ENCODE data around the gene PKIG.

PKIG gene

GRCh38 chr20:44624743-44625271 lies 42.4 kb downstream of the PKIG start:
- TF ChIP-seq REST (IDR thresholded peaks at IDR 0.05; ENCODE audit: insufficient read depth in 1 of 2, low read depth in 2 of 2, low read length in 2 of 2) (no peak), FOXP2 (optimal IDR thresholded peaks at IDR 0.05; ENCODE audit: borderline replicate concordance, extremely low read depth, extremely low read length, insufficient read depth) (no peak), POLR2AphosphoS5 (IDR thresholded peaks at IDR 0.05; ENCODE audit: low read depth, low read length) (no peak), SIN3A (IDR thresholded peaks at IDR 0.05; ENCODE audit: borderline replicate concordance, insufficient read depth, low read length) (no peak), TAF1 (IDR thresholded peaks at IDR 0.05; ENCODE audit: borderline replicate concordance, insufficient read depth, low read length) (no peak)

GRCh38 chr20:44625361-44625760 lies 43.0 kb downstream of the PKIG start:
- TF ChIP-seq REST (IDR thresholded peaks at IDR 0.05; ENCODE audit: insufficient read depth in 1 of 2, low read depth in 2 of 2, low read length in 2 of 2) (no peak), SIN3A (IDR thresholded peaks at IDR 0.05; ENCODE audit: borderline replicate concordance, insufficient read depth, low read length) (no peak), POLR2AphosphoS5 (IDR thresholded peaks at IDR 0.05; ENCODE audit: low read depth, low read length) (no peak), FOXP2 (optimal IDR thresholded peaks at IDR 0.05; ENCODE audit: borderline replicate concordance, extremely low read depth, extremely low read length, insufficient read depth) (no peak), TAF1 (IDR thresholded peaks at IDR 0.05; ENCODE audit: borderline replicate concordance, insufficient read depth, low read length) (no peak)

GRCh38 chr20:44626278-44626677 lies 43.9 kb downstream of the PKIG start:
- TF ChIP-seq REST (IDR thresholded peaks at IDR 0.05; ENCODE audit: insufficient read depth in 1 of 2, low read depth in 2 of 2, low read length in 2 of 2) (no peak), SIN3A (IDR thresholded peaks at IDR 0.05; ENCODE audit: borderline replicate concordance, insufficient read depth, low read length) (no peak)

- TF ChIP-seq FOXP2 (optimal IDR thresholded peaks at IDR 0.05; ENCODE audit: borderline replicate concordance, extremely low read depth, extremely low read length, insufficient read depth) (no peak), SIN3A (IDR thresholded peaks at IDR 0.05; ENCODE audit: borderline replicate concordance, insufficient read depth, low read length) (no peak), POLR2AphosphoS5 (IDR thresholded peaks at IDR 0.05; ENCODE audit: low read depth, low read length) (no peak), REST (IDR thresholded peaks at IDR 0.05; ENCODE audit: insufficient read depth in 1 of 2, low read depth in 2 of 2, low read length in 2 of 2) (no peak), TAF1 (IDR thresholded peaks at IDR 0.05; ENCODE audit: borderline replicate concordance, insufficient read depth, low read length) (no peak)
Measured at GRCh38 chr20:44627364-44628010, 45.1 kb downstream of the PKIG start.

- TF ChIP-seq FOXP2 (optimal IDR thresholded peaks at IDR 0.05; ENCODE audit: borderline replicate concordance, extremely low read depth, extremely low read length, insufficient read depth) (no peak), SIN3A (IDR thresholded peaks at IDR 0.05; ENCODE audit: borderline replicate concordance, insufficient read depth, low read length) (no peak), REST (IDR thresholded peaks at IDR 0.05; ENCODE audit: insufficient read depth in 1 of 2, low read depth in 2 of 2, low read length in 2 of 2) (no peak), POLR2AphosphoS5 (IDR thresholded peaks at IDR 0.05; ENCODE audit: low read depth, low read length) (no peak)
Measured at GRCh38 chr20:44629017-44629385, 46.6 kb downstream of the PKIG start.
